Measurements from ENCODE around the gene LRRTM1. TPM values are rescaled to one million over a fixed set of nuclear protein-coding genes. Genes with fewer than 3 reads are reported as not detected.
A peak's percentile ranks its signal among the peaks of the same experiment; 100 is the strongest.

LRRTM1 gene
- total and polyA plus RNA-seq, 2 of the 8 experiments (the other 6 are each of a cell fraction or from before 2014, with no cell fraction given): 1.4 to 2.3 TPM

GRCh38 chr2:80298954-80299353, 5.6 kb downstream of the LRRTM1 start:
- TF ChIP-seq CHD2 (IDR thresholded peaks at IDR 0.05; ENCODE audit: low read length): no peak
- TF ChIP-seq JUN (IDR thresholded peaks at IDR 0.05; ENCODE audit: low read depth, low read length): no peak
- TF ChIP-seq TEAD4 (IDR thresholded peaks at IDR 0.05; ENCODE audit: low read depth, low read length): no peak
- TF ChIP-seq CTBP2 (IDR thresholded peaks at IDR 0.05; ENCODE audit: borderline replicate concordance, insufficient read depth, insufficient read length, low read length): no peak
- no peak for TF ChIP-seq USF2 (IDR thresholded peaks at IDR 0.05; ENCODE audit: low read length)
- TF ChIP-seq TAF7 (optimal IDR thresholded peaks at IDR 0.05; ENCODE audit: borderline replicate concordance, low read depth, low read length): no peak
- TF ChIP-seq RBBP5 (IDR thresholded peaks at IDR 0.05; ENCODE audit: borderline replicate concordance, low read depth, low read length): no peak
- TF ChIP-seq KDM5A (IDR thresholded peaks at IDR 0.05; ENCODE audit: low read length): no peak
- TF ChIP-seq RAD21 (IDR thresholded peaks at IDR 0.05 in 1 of 2, conservative IDR thresholded peaks at IDR 0.05 in 1 of 2; ENCODE audit: low read depth in 2 of 2, low read length in 2 of 2): no peak
- no peak for TF ChIP-seq ASH2L (IDR thresholded peaks at IDR 0.05; ENCODE audit: low read length)
- TF ChIP-seq SUZ12 (IDR thresholded peaks at IDR 0.05; ENCODE audit: low read length): no peak
- no peak for TF ChIP-seq RXRA (IDR thresholded peaks at IDR 0.05; ENCODE audit: insufficient read depth, low read depth, low read length)
- TF ChIP-seq PHF8 (conservative IDR thresholded peaks at IDR 0.05; ENCODE audit: low read depth, low read length): no peak
- Histone ChIP-seq H2AFZ (ENCODE audit: low read length) (no peak overlapping the region), H2BK15ac (ENCODE audit: low read length) (no peak overlapping the region), H3K79me1 (ENCODE audit: low read depth, low read length) (no peaks in the 10 kb centered on the region), H3K9me3 (ENCODE audit: insufficient read depth in 2 of 2, low read depth in 1 of 2, low read length in 1 of 2) (no peaks in the 10 kb centered on the region), H3K4me2 (ENCODE audit: insufficient read depth in 1 of 2, low read depth in 2 of 2, low read length in 2 of 2) (peak overlapping the region; percentile 55 to 81; a peak in 3 of 4 replicates), H3K23me2 (ENCODE audit: low read depth, low read length) (peaks cover 17% of the 10 kb centered on the region), H3K9ac (replicated peaks in 1 of 4; ENCODE audit: extremely low read depth in 1 of 4, low read depth in 3 of 4, low read length in 3 of 4) (no peak overlapping the region), H3K36me3 (ENCODE audit: control insufficient read depth in 2 of 4, insufficient read depth in 4 of 4, low read length in 3 of 4) (no peaks in the 10 kb centered on the region), H2BK5ac (ENCODE audit: low read depth, low read length) (no peak overlapping the region), H4K8ac (ENCODE audit: extremely low read depth, insufficient read depth, low read length) (no peak overlapping the region), H4K91ac (replicated peaks; ENCODE audit: insufficient read length, low read length) (no peak overlapping the region), H3K27ac (ENCODE audit: low read depth, low read length) (no peak overlapping the region), H2BK20ac (ENCODE audit: low read length) (no peak overlapping the region), H4K20me1 (replicated peaks in 1 of 2; ENCODE audit: control insufficient read depth in 1 of 2, insufficient read depth in 2 of 2, low read length in 2 of 2) (no peaks in the 10 kb centered on the region), H4K5ac (ENCODE audit: insufficient read length, low read depth, low read length) (no peak overlapping the region), H3K4ac (replicated peaks; ENCODE audit: insufficient read length, low read depth, low read length) (no peak overlapping the region), H3K4me3 (ENCODE audit: extremely low read depth in 1 of 4, insufficient read depth in 2 of 4, low read depth in 3 of 4, low read length in 4 of 4) (peak overlapping the region in 1 of 4 experiments; percentile 60; a peak in 1 of 8 replicates), H3K56ac (replicated peaks; ENCODE audit: insufficient read length, low read depth, low read length) (no peak overlapping the region), H3K23ac (ENCODE audit: insufficient read length) (no peak overlapping the region), H2AK5ac (ENCODE audit: low read depth, low read length) (no peak overlapping the region), H3K14ac (ENCODE audit: insufficient read length) (no peak overlapping the region), H3K18ac (ENCODE audit: extremely low read depth, low read length) (peak overlapping the region; percentile 55), H2BK12ac (ENCODE audit: low read depth, low read length) (no peak overlapping the region), H2BK120ac (replicated peaks; ENCODE audit: low read depth, low read length) (no peak overlapping the region), H3K79me2 (ENCODE audit: control insufficient read depth in 1 of 2, insufficient read depth in 2 of 2, low read length in 2 of 2) (no peaks in the 10 kb centered on the region), H3K4me1 (replicated peaks in 1 of 4; ENCODE audit: control insufficient read depth in 3 of 4, insufficient read depth in 4 of 4, low read length in 3 of 4) (peaks cover 16 to 39% (median 28%) of the 10 kb centered on the region in 4 experiments), H3K27me3 (replicated peaks in 1 of 4; ENCODE audit: control insufficient read depth in 3 of 4, extremely low read depth in 1 of 4, insufficient read depth in 3 of 4, low read length in 3 of 4) (peaks cover 17 to 34% (median 30%) of the 10 kb centered on the region in 4 experiments)
- FAIRE-seq (no peak), DNase-seq (ENCODE audit: low read depth in 1 of 2, low spot score in 2 of 2) (no peak)
- POLR2A ChIA-PET (ENCODE audit: partially characterized antibody): no interaction called here
- WGBS, 2 experiments (ENCODE audit: extremely low coverage in 1 of 2, insufficient coverage in 1 of 2, insufficient read length in 1 of 2, insufficient replicate concordance in 2 of 2, low coverage in 1 of 2, low lambda C conversion rate in 2 of 2, missing lambda C conversion rate in 1 of 2): 30% methylated on average over 3 of the region's 3 CpGs; no CpG with 5 or more reads in 1 of the 2 experiments
- CTCF ChIA-PET (ENCODE audit: partially characterized antibody): interaction anchor here (0.7 to 1.9 kb wide), 7 partner anchors 9 to 364 kb away, joined by 3 to 9 read pairs (median 5); no protein-coding TSS in a partner anchor
